ENCODE measurements around the gene CLASP1.

DNA sequence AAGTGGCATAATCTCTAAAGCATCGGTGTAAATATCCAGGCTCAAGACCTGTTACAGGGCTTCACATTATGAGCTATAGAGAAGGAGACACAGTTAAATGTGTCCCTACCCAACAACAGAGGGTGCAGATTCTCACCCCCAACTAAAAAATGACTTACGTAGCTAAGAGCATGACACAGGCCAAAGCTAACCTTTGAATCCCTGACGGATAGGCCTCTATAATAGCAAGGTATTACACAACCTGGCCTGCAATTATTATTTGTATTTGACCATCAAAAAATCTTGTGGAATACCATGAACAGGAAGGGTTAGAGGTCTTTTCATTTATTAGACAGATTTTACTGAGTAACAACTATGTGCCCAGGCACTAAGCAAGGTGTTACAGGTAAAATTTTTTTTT is 73.5 kb downstream of the CLASP1 start:
- TF ChIP-seq, protein P1, sequence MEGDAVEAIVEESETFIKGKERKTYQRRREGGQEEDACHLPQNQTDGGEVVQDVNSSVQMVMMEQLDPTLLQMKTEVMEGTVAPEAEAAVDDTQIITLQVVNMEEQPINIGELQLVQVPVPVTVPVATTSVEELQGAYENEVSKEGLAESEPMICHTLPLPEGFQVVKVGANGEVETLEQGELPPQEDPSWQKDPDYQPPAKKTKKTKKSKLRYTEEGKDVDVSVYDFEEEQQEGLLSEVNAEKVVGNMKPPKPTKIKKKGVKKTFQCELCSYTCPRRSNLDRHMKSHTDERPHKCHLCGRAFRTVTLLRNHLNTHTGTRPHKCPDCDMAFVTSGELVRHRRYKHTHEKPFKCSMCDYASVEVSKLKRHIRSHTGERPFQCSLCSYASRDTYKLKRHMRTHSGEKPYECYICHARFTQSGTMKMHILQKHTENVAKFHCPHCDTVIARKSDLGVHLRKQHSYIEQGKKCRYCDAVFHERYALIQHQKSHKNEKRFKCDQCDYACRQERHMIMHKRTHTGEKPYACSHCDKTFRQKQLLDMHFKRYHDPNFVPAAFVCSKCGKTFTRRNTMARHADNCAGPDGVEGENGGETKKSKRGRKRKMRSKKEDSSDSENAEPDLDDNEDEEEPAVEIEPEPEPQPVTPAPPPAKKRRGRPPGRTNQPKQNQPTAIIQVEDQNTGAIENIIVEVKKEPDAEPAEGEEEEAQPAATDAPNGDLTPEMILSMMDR (IDR thresholded peaks at IDR 0.05; ENCODE audit: low read depth, low read length, missing input control): no peak
- peak in 1 of 2 donors; percentile 32 for TF ChIP-seq RAD21 (IDR thresholded peaks at IDR 0.05)
